HG03066 (cell line): ENCODE data around the gene LRIT3.

Source experiments
- ATAC-seq: cut with Tn5 transposase; IDR thresholded peaks from one replicate; pipeline ENCODE4 v1.9.1; 2021; ENCODE audit warnings: low read depth; ENCODE audit not compliant: unreplicated experiment

The LRIT3 gene, protein sequence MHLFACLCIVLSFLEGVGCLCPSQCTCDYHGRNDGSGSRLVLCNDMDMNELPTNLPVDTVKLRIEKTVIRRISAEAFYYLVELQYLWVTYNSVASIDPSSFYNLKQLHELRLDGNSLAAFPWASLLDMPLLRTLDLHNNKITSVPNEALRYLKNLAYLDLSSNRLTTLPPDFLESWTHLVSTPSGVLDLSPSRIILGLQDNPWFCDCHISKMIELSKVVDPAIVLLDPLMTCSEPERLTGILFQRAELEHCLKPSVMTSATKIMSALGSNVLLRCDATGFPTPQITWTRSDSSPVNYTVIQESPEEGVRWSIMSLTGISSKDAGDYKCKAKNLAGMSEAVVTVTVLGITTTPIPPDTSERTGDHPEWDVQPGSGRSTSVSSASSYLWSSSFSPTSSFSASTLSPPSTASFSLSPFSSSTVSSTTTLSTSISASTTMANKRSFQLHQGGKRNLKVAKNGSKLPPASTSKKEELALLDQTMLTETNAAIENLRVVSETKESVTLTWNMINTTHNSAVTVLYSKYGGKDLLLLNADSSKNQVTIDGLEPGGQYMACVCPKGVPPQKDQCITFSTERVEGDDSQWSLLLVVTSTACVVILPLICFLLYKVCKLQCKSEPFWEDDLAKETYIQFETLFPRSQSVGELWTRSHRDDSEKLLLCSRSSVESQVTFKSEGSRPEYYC

DNA sequence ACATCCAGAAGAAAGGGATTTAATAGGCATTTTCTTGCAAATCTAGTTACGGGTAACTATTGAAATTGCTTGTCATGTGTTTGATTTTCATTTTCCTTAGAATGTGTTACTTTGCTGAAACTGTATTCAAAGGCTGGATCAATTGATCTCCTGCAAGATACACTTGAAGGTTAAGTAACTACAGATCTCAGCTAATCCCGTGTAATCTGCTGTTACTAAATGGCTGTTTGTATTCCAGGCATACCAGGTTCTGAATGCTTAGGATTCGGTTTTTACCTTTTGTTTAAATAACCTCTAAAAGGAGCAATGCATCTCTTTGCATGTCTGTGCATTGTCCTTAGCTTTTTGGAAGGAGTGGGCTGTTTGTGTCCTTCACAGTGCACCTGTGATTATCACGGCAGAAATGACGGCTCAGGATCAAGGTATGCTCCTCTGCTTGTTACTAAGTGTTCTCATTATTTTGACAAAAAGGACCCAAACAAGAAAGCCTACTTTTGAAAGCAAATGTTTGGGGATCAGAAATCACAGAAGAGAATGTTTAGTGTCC lies at the start of gene LRIT3:
Gene LRIT3 (plus strand): TSS at position 212 of the 547 bp plus-strand sequence. CDS start 95 bp downstream, at position 307.
- no peak for ATAC-seq

DNA sequence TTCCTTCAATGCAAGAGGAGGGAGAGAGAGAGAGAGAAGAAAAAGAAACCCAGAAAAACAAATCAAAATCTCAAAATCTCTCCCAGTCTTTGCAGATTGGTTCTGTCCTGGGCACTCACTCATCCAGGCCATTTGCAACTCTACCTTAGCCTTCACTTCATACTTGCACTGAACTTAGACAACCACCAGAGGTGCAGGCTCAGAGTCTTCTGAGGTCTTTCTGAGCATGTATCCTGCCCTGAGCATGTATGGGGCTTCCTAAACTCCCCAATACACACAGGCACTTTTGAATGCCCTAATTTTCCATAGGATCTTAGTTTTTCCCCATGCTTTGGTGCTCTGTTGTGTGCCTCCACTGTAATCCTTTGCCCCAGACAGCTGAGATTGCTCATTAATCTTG lies 49.0 kb upstream of the LRIT3 start:
- ATAC-seq: no peak

GRCh38 chr4:109801099-109801789 lies 46.7 kb upstream of the LRIT3 start:
- ATAC-seq: no peak

- no peak for ATAC-seq
Observed at GRCh38 chr4:109801895-109802319, 46.0 kb upstream of the LRIT3 start, which contains the start of gene CFI. Gene CFI (minus strand): TSS chr4:109801999. CDS start chr4:109801971, 28 bp downstream.

GRCh38 chr4:109803924-109804571 lies 43.9 kb upstream of the LRIT3 start:
- ATAC-seq: peak; percentile 77

GRCh38 chr4:109809655-109810054 lies 38.3 kb upstream of the LRIT3 start:
- ATAC-seq: no peak

- no peak for ATAC-seq
Observed at GRCh38 chr4:109810552-109811387, 37.1 kb upstream of the LRIT3 start.

GRCh38 chr4:109811707-109812106 lies 36.2 kb upstream of the LRIT3 start:
- ATAC-seq: no peak

DNA sequence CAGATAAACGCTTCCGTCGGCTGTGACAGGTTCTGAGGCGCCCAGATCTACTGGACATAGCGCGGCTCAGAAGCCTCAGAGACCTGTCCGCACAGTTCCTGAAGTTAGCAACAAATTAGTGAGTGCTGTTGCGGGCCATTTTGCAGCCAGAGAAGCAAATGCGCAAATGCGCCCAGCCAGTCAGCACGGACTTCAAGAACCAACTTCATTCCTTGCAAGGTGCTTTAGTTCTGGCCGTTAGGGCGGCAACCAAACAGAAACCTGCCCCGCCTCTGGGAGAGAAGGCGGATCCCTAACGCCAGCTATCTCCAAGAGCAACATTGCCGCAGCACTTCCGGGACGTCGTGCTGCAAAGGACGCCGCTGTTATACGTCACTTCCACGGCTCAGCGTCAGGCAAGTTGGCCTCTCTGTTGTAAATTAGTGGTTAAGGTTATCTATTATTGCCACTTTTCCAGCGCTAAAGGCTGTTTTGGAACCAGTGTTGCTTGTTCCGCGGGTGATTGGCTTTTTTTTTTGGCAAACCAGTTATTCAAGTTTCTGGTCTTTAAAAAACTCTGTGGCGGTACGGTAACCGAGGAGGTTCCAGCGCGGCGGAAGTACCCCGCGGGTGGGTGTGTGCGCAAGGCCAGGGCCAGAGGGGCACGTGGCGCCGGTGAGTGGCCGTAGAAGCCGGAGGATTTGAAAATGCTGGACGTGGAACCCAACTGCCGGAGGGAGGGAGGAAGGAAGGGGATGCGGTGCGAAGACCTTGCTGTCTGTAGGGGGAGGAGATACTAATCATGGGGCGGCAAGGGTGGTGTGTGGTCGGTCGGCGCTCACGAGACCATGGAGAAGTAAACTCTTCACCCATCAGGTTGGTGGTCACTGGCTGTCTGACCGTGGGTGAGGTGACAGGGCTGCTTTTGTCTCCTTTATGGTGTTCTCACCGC lies 32.5 kb upstream of the LRIT3 start, which contains the start of gene GAR1:
Gene GAR1 (plus strand): TSS at position 612 of the 931 bp plus-strand sequence. CDS start 403 bp downstream, outside the sequence.
- ATAC-seq: peak; percentile 99

DNA sequence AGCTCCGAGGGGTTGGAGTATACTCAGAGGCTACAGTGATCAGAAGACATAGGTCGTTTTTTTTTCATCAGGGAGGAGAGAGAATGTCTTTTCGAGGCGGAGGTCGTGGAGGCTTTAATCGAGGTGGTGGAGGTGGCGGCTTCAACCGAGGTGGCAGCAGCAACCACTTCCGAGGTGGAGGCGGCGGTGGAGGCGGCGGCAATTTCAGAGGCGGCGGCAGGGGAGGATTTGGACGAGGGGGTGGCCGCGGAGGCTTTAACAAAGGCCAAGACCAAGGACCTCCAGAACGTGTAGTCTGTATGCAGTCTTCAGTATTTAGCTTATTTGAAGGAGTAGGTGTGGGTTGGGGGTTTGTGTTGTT lies 31.8 kb upstream of the LRIT3 start:
- ATAC-seq: peak; percentile 9

GRCh38 chr4:109816894-109817293 lies 31.0 kb upstream of the LRIT3 start:
- no peak for ATAC-seq

GRCh38 chr4:109818268-109818667 lies 29.6 kb upstream of the LRIT3 start:
- ATAC-seq: no peak

- ATAC-seq: no peak
Observed at GRCh38 chr4:109820563-109820962, 27.3 kb upstream of the LRIT3 start.

DNA sequence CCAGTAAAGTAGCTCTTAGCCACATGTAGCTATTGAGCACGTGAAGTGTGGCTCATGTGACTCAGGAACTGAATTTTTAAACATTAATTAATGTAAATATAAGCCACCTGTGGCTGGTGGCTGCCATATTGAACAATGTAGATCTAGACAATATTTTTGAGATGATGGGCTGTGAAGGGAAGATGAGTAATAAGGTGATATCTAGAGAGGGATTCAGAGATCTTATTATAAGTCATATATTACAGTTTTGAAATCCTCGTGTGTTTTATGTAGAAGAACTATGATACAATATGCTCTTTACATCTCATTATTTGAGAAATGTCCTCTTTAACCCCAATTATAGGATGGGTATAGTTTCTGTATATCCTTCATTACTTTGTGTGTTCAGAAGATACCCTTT lies 26.7 kb upstream of the LRIT3 start:
- no peak for ATAC-seq

GRCh38 chr4:109826719-109827118 lies 21.2 kb upstream of the LRIT3 start:
- no peak for ATAC-seq

DNA sequence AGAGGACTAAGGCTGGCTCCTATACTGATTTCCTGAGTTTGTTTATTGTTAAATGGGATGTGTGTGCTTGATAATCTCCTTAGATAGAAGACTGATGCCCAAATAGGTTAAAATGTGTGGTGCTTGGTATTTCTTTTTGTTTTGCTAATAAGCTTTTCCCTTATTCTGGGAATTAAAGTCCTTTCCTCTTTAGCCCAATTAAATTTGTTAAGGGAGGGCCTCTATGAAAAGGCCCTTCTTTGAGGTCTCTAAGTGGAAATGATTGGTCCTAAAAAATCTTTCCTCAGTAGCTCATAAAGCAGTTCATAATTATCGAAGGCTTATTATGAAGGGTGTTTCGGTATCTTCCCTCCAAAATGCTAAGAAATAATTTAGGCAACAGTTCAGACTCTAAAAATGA lies 20.2 kb upstream of the LRIT3 start, which contains the start of gene RRH:
Gene RRH (plus strand): TSS at position 301 of the 400 bp plus-strand sequence. CDS start 56 bp downstream, at position 357.
- no peak for ATAC-seq

DNA sequence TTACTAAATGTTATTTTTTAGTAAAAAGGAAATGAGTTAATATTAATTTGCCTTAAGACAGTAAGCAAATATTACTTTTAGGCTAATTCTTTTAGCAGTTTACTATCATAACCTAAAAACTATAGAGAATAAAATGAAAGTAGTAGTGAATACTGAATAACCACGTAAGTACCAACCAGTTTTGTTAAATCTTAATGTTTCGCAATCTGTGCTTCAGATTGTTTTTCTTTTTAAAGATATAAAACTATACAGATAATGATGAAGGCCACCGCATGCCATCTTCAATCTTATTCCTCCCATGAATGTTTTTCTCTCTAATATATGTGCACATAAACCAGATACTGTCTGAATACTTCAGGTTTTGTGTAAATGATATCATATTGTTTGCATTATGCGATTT lies 14.2 kb upstream of the LRIT3 start:
- ATAC-seq: no peak

GRCh38 chr4:109836985-109837384 lies 10.9 kb upstream of the LRIT3 start:
- ATAC-seq: no peak
